H1 (cell line): ENCODE results near the gene SESN2. TPM values are rescaled to one million over a fixed set of nuclear protein-coding genes. Genes with fewer than 3 reads are reported as not detected.
A peak's percentile ranks its signal among the peaks of the same experiment; 100 is the strongest.

Experiments
- CTCF ChIA-PET: fragments of 300-600 bp; sonication (Branson Sonifier 250); formaldehyde crosslinking; loops from one replicate; lab custom pipeline; 2021; ENCODE audit not compliant: partially characterized antibody; lab: Charles Lee
- POLR2A ChIA-PET: fragments of 300-600 bp; sonication (Branson Sonifier 250); formaldehyde crosslinking; loops from one replicate; lab custom pipeline; 2021; ENCODE audit warnings: inconsistent platforms; ENCODE audit not compliant: partially characterized antibody; lab: Charles Lee
- DNase-seq, 2 experiments: peaks; one replicate each; pipeline versions ENCODE4 v3.0.0 to v3.0.0-alpha.2; 2010 to 2022; ENCODE audit warnings: low spot score in 2 of 2, low read depth in 1 of 2, mixed read lengths in 1 of 2
- FAIRE-seq: peaks from 2 replicates; lab custom pipeline; 2011; peaks lifted over from hg19 to GRCh38; lab: Jason Lieb, UNC
- H2AFZ ChIP-seq: 2 replicates; pipeline ENCODE4 v1.8.1; 2012; ENCODE audit warnings: low read length, inconsistent platforms
- H2AK5ac ChIP-seq: 2 replicates; pipeline ENCODE4 v1.6.1; 2013; ENCODE audit warnings: low read depth, low read length
- H2BK120ac ChIP-seq: replicated peaks from 2 replicates; pipeline ENCODE3; 2013; ENCODE audit warnings: low read depth, low read length, inconsistent platforms
- H2BK12ac ChIP-seq: 2 replicates; pipeline ENCODE4 v1.6.1; 2013; ENCODE audit warnings: low read depth, low read length
- H2BK15ac ChIP-seq: 2 replicates; pipeline ENCODE4 v1.6.1; 2013; ENCODE audit warnings: low read length
- H2BK20ac ChIP-seq: 2 replicates; pipeline ENCODE4 v1.6.1; 2013; ENCODE audit warnings: low read length
- H2BK5ac ChIP-seq: 2 replicates; pipeline ENCODE4 v1.6.1; 2013; ENCODE audit warnings: low read depth, low read length
- H3K14ac ChIP-seq: 2 replicates; pipeline ENCODE4 v1.6.1; 2013; ENCODE audit warnings: inconsistent platforms; ENCODE audit not compliant: insufficient read length
- H3K18ac ChIP-seq: 2 replicates; pipeline ENCODE4 v1.6.1; 2013; ENCODE audit warnings: low read length; ENCODE audit errors: extremely low read depth
- H3K23ac ChIP-seq: 2 replicates; pipeline ENCODE4 v1.6.1; 2013; ENCODE audit warnings: inconsistent platforms; ENCODE audit not compliant: insufficient read length
- H3K23me2 ChIP-seq: 2 replicates; pipeline ENCODE4 v1.6.1; 2013; ENCODE audit warnings: low read depth, low read length
- H3K27ac ChIP-seq: 2 replicates; pipeline ENCODE4 v1.6.1; 2011; ENCODE audit warnings: low read depth, low read length, inconsistent platforms
- H3K27me3 ChIP-seq, 4 experiments: replicated peaks in 1 of 4; 1 replicate in 1 of 4; 2 replicates in 3 of 4; pipeline versions ENCODE4 v1.6.1 to v1.8.1; 2011 to 2013; ENCODE audit warnings: low read length in 3 of 4, mild to moderate bottlenecking in 3 of 4, inconsistent platforms in 2 of 4, mixed read lengths in 2 of 4, moderate library complexity in 1 of 4; ENCODE audit not compliant: control insufficient read depth in 3 of 4, insufficient read depth in 3 of 4; ENCODE audit errors: extremely low read depth in 1 of 4
- H3K36me3 ChIP-seq, 4 experiments: 2 replicates each; pipeline versions ENCODE4 v1.6.1 to v1.8.1; 2011 to 2013; ENCODE audit warnings: mild to moderate bottlenecking in 4 of 4, low read length in 3 of 4, moderate library complexity in 2 of 4, control low read depth in 1 of 4, inconsistent platforms in 1 of 4; ENCODE audit not compliant: insufficient read depth in 4 of 4, control insufficient read depth in 2 of 4
- H3K4ac ChIP-seq: replicated peaks from 2 replicates; pipeline ENCODE3; 2013; ENCODE audit warnings: low read length, low read depth, mixed read lengths, inconsistent platforms; ENCODE audit not compliant: insufficient read length
- H3K4me1 ChIP-seq, 4 experiments: replicated peaks in 1 of 4; 1 replicate in 1 of 4; 2 replicates in 3 of 4; pipeline versions ENCODE4 v1.6.1 to v1.8.1; 2011 to 2013; ENCODE audit warnings: low read length in 3 of 4, inconsistent platforms in 2 of 4, mixed read lengths in 1 of 4; ENCODE audit not compliant: insufficient read depth in 4 of 4, control insufficient read depth in 3 of 4
- H3K4me2 ChIP-seq, 2 experiments: 2 replicates each; pipeline versions ENCODE4 v1.6.1 to v1.8.1; 2011 to 2013; ENCODE audit warnings: low read depth in 2 of 2, low read length in 2 of 2, control low read depth in 1 of 2, inconsistent platforms in 1 of 2, mild to moderate bottlenecking in 1 of 2; ENCODE audit not compliant: insufficient read depth in 1 of 2
- H3K4me3 ChIP-seq, 4 experiments: fragments of 200-600, 300-600 bp in 1 of 4; sonication (generic), shearing (Covaris generic), sonication (Bioruptor Twin) in 1 of 4; 2 replicates each; pipeline versions ENCODE4 v1.5.1 to v1.8.1; 2011 to 2016; ENCODE audit warnings: low read length in 4 of 4, low read depth in 3 of 4, control low read depth in 2 of 4, inconsistent platforms in 2 of 4, mild to moderate bottlenecking in 2 of 4, mixed read lengths in 1 of 4, moderate library complexity in 1 of 4; ENCODE audit not compliant: insufficient read depth in 2 of 4; ENCODE audit errors: extremely low read depth in 1 of 4
- H3K56ac ChIP-seq: replicated peaks from 2 replicates; pipeline ENCODE3; 2013; ENCODE audit warnings: low read depth, mild to moderate bottlenecking, mixed read lengths, low read length, inconsistent platforms; ENCODE audit not compliant: insufficient read length
- H3K79me1 ChIP-seq: 2 replicates; pipeline ENCODE4 v1.6.1; 2013; ENCODE audit warnings: low read depth, low read length, control low read depth
- H3K79me2 ChIP-seq, 2 experiments: 2 replicates each; pipeline versions ENCODE4 v1.6.1 to v1.8.1; 2012 to 2013; ENCODE audit warnings: low read length in 2 of 2, mild to moderate bottlenecking in 2 of 2, inconsistent platforms in 1 of 2; ENCODE audit not compliant: insufficient read depth in 2 of 2, control insufficient read depth in 1 of 2
- H3K9ac ChIP-seq, 4 experiments: replicated peaks in 1 of 4; 1 replicate in 1 of 4; 2 replicates in 3 of 4; pipeline versions ENCODE4 v1.6.1 to v1.8.1; 2011 to 2013; ENCODE audit warnings: low read depth in 3 of 4, low read length in 3 of 4, control low read depth in 2 of 4, mild to moderate bottlenecking in 2 of 4, moderate library complexity in 2 of 4, inconsistent platforms in 1 of 4; ENCODE audit errors: extremely low read depth in 1 of 4
- H3K9me3 ChIP-seq, 2 experiments: 2 replicates each; pipeline versions ENCODE4 v1.6.1 to v1.8.1; 2012 to 2013; ENCODE audit warnings: mild to moderate bottlenecking in 2 of 2, moderate library complexity in 2 of 2, control low read depth in 1 of 2, inconsistent platforms in 1 of 2, low read depth in 1 of 2, low read length in 1 of 2, mixed read lengths in 1 of 2; ENCODE audit not compliant: insufficient read depth in 2 of 2
- H4K20me1 ChIP-seq, 2 experiments: replicated peaks in 1 of 2; 2 replicates each; pipeline versions ENCODE3 to v1.8.1; 2011 to 2013; ENCODE audit warnings: inconsistent platforms in 2 of 2, low read length in 2 of 2, mild to moderate bottlenecking in 1 of 2; ENCODE audit not compliant: insufficient read depth in 2 of 2, control insufficient read depth in 1 of 2
- H4K5ac ChIP-seq: 2 replicates; pipeline ENCODE4 v1.6.1; 2013; ENCODE audit warnings: low read length, low read depth, mixed read lengths, inconsistent platforms; ENCODE audit not compliant: insufficient read length
- H4K8ac ChIP-seq: 2 replicates; pipeline ENCODE4 v1.8.0; 2013; ENCODE audit warnings: mild to moderate bottlenecking, moderate library complexity, low read length, inconsistent platforms; ENCODE audit not compliant: insufficient read depth; ENCODE audit errors: extremely low read depth
- H4K91ac ChIP-seq: replicated peaks from 2 replicates; pipeline ENCODE3; 2013; ENCODE audit warnings: low read length, mixed read lengths, inconsistent platforms; ENCODE audit not compliant: insufficient read length
- ATF2 ChIP-seq: IDR thresholded peaks from 2 replicates; pipeline ENCODE4 v1.6.1; 2012; ENCODE audit warnings: low read length, inconsistent platforms
- BACH1 ChIP-seq: IDR thresholded peaks from 2 replicates; pipeline ENCODE4 v1.6.1; 2012; ENCODE audit warnings: low read length, improper control_type of control experiment
- CREB1 ChIP-seq: IDR thresholded peaks from 2 replicates; pipeline ENCODE4 v1.6.1; 2012; ENCODE audit warnings: inconsistent platforms
- GTF2F1 ChIP-seq: IDR thresholded peaks from 2 replicates; pipeline ENCODE4 v1.6.1; 2012; ENCODE audit warnings: low read depth, low read length, improper control_type of control experiment, borderline replicate concordance
- HDAC6 ChIP-seq: IDR thresholded peaks from one replicate; pipeline ENCODE4 v1.7.1; 2012; ENCODE audit warnings: low read depth, mild to moderate bottlenecking, inconsistent platforms, low read length, moderate library complexity
- RNF2 ChIP-seq: fragments of 200-900, 300-1000 bp; sonication (generic); IDR thresholded peaks from 2 replicates; pipeline ENCODE4 v1.7.1; 2016; ENCODE audit warnings: borderline replicate concordance, low read depth, mild to moderate bottlenecking, antibody characterized with exemption, low read length; ENCODE audit not compliant: poor library complexity, severe bottlenecking; ENCODE audit errors: missing control alignments
- SIRT6 ChIP-seq: IDR thresholded peaks from one replicate; pipeline ENCODE4 v1.7.1; 2012; ENCODE audit warnings: low read length, inconsistent platforms
- SP1 ChIP-seq: IDR thresholded peaks from 2 replicates; pipeline ENCODE4 v1.6.1; 2011; ENCODE audit warnings: low read depth, low read length
- TBP ChIP-seq: IDR thresholded peaks from 2 replicates; pipeline ENCODE4 v1.6.1; 2011; ENCODE audit warnings: low read depth, low read length, improper control_type of control experiment
- TEAD4 ChIP-seq: IDR thresholded peaks from 2 replicates; pipeline ENCODE4 v1.6.1; 2012; ENCODE audit warnings: low read depth, low read length, inconsistent platforms, mixed read lengths
- WGBS, 2 experiments: shearing (Covaris generic) in 1 of 2; methylation state at CpG; one replicate each; pipeline versions ENCODE4 v1.1.6 to v1.1.7; 2013 to 2015; ENCODE audit warnings: low lambda C conversion rate in 2 of 2, mixed read lengths in 2 of 2, inconsistent platforms in 1 of 2, low coverage in 1 of 2, missing lambda C conversion rate in 1 of 2; ENCODE audit not compliant: insufficient replicate concordance in 2 of 2, insufficient coverage in 1 of 2, insufficient read length in 1 of 2; ENCODE audit errors: extremely low coverage in 1 of 2, missing lambda C conversion rate in 1 of 2; 5-methylcytosine and 5-hydroxymethylcytosine counted together
- polyA plus RNA-seq, 7 experiments: library from polyadenylated mRNA; depleted of rRNA in 3 of 7; stranded (reverse) in 5 of 7; unstranded in 2 of 7; fragments of >200 nt in 5 of 7; fragments of 200-250 nt in 2 of 7; gene quantifications; 1 replicate in 5 of 7; 2 replicates in 1 of 7; 4 replicates in 1 of 7; pipeline versions ENCODE4 v1.2.1 to v1.2.3, GENCODE V29; 2011 to 2013; ENCODE audit warnings: missing spikeins in 2 of 7, mixed read lengths in 2 of 7
- total RNA-seq: library from RNA; stranded (reverse); fragmentation: NEBNext Ultra II Directional; extraction: Animal tissue kit (Norgen Biotek cat#: 25700); gene quantifications from 2 replicates; pipeline ENCODE4 v1.2.1, GENCODE V29; 2021

The SESN2 gene
- total and polyA plus RNA-seq, 2 of the 8 experiments (the other 6 are each of a cell fraction or from before 2014, with no cell fraction given), result 25.1 to 33.0 TPM

DNA sequence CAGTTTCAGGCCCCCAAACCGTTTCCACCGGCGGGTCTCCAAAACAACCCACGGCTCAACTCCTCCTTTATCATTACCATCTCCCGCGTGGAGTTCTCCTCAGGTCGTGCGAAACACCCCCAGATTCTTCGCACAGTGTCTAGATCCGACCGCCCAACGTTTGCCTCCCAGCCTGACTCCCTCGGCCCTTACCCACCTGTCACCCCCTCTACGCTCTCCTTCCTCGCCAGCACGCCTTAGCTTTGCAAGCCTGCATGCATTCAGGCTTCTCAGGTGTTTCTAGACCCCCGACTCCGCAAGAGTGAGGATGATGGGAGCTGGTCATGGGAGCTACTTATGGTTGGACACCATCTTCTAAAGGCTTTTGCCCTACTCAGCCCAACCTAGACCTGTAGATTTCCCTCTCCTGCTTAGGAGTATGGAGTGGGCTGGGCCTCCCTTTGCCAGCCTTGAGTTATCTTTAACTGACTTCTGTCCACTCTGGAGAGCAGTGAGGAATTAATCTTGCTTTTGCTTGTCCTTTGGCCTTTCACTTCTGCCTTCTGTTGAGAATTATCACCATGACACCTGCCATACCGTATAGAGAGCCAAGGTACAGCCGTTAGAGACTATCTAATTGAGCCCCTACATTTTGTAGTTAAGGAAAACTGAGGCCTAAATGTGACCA lies 22.5 kb upstream of the SESN2 start:
- H3K23me2 ChIP-seq, result peaks cover 11% of the 10 kb centered on the region; the same call in 1 of the 2 replicates
- no peak overlapping the region for H4K91ac ChIP-seq
- no peak overlapping the region for H3K14ac ChIP-seq
- POLR2A ChIA-PET, result interaction anchor here (0.6 to 9.1 kb wide), 14 partner anchors 9 to 282 kb away, joined by 3 to 116 read pairs (median 4); partner anchors contain the start of genes EYA3, RCC1 and SESN2
- H3K4me3 ChIP-seq, result peak overlapping the region; percentile 94 to 99 (median 96)
- H3K27ac ChIP-seq, result peak overlapping the region; percentile 84; the same call in 1 of the 2 replicates
- H3K36me3 ChIP-seq, result peaks cover 2 to 10% (median 8%) of the 10 kb centered on the region in 4 experiments; a peak in 5 of 8 replicates
- H3K4ac ChIP-seq, result peak overlapping the region; percentile 29
- H3K4me2 ChIP-seq, result peak overlapping the region; percentile 87 to 93
- peaks cover 12 to 33% of the 10 kb centered on the region in 2 experiments for H3K79me2 ChIP-seq
- H3K4me1 ChIP-seq, result peaks cover 0 to 4% (median 4%) of the 10 kb centered on the region in 4 experiments; a peak in 4 of 7 replicates
- 0 out of 2 replicates have a peak overlapping the region, but pooled peaks have one; percentile 50 for H2BK12ac ChIP-seq
- H2BK20ac ChIP-seq, result 0 out of 2 replicates have a peak overlapping the region, but pooled peaks have one; percentile 23
- no peak overlapping the region for H4K5ac ChIP-seq
- peaks cover 12% of the 10 kb centered on the region for H3K79me1 ChIP-seq
- H2BK15ac ChIP-seq, result 0 out of 2 replicates have a peak overlapping the region, but pooled peaks have one; percentile 29
- H2AK5ac ChIP-seq, result no peak overlapping the region
- peak overlapping the region; percentile 56 to 95 (median 88) for H3K9ac ChIP-seq
- H2BK5ac ChIP-seq, result peak overlapping the region; percentile 96
- no peak for FAIRE-seq
- no peak overlapping the region for H3K23ac ChIP-seq
- H2BK120ac ChIP-seq, result no peak overlapping the region
- no peak overlapping the region for H3K18ac ChIP-seq
- H2AFZ ChIP-seq, result no peak overlapping the region
- no peak overlapping the region for H3K56ac ChIP-seq
- no peaks in the 10 kb centered on the region for H3K27me3 ChIP-seq
- no peak for DNase-seq
- H3K9me3 ChIP-seq, result no peaks in the 10 kb centered on the region
- H4K20me1 ChIP-seq, result no peaks in the 10 kb centered on the region
- CTCF ChIA-PET, result interaction anchor here (0.5 to 4.0 kb wide), 2 partner anchors 12 to 146 kb away, joined by 4 to 21 read pairs; no protein-coding TSS in a partner anchor
- 16% methylated on average over 20 of the region's 20 CpGs; no CpG with 5 or more reads in 1 of the 2 experiments for WGBS, 2 experiments
- 0 out of 2 replicates have a peak overlapping the region, but pooled peaks have one; percentile 92 for H4K8ac ChIP-seq
- TF ChIP-seq CREB1, result no peak
- TF ChIP-seq TBP, result no peak
- no peak for TF ChIP-seq ATF2
- TF ChIP-seq SIRT6, result no peak
- no peak for TF ChIP-seq GTF2F1
- TF ChIP-seq TEAD4, result no peak
- no peak for TF ChIP-seq HDAC6
- no peak for TF ChIP-seq RNF2
- TF ChIP-seq BACH1, result no peak
- no peak for TF ChIP-seq SP1
